ENCODE measurements around the gene OXT.

OXT gene

GRCh38 chr20:3045042-3045815, 26.2 kb upstream of the OXT start (continued):
- TF ChIP-seq, protein P1, sequence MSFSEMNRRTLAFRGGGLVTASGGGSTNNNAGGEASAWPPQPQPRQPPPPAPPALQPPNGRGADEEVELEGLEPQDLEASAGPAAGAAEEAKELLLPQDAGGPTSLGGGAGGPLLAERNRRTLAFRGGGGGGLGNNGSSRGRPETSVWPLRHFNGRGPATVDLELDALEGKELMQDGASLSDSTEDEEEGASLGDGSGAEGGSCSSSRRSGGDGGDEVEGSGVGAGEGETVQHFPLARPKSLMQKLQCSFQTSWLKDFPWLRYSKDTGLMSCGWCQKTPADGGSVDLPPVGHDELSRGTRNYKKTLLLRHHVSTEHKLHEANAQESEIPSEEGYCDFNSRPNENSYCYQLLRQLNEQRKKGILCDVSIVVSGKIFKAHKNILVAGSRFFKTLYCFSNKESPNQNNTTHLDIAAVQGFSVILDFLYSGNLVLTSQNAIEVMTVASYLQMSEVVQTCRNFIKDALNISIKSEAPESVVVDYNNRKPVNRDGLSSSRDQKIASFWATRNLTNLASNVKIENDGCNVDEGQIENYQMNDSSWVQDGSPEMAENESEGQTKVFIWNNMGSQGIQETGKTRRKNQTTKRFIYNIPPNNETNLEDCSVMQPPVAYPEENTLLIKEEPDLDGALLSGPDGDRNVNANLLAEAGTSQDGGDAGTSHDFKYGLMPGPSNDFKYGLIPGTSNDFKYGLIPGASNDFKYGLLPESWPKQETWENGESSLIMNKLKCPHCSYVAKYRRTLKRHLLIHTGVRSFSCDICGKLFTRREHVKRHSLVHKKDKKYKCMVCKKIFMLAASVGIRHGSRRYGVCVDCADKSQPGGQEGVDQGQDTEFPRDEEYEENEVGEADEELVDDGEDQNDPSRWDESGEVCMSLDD (tag by site-specific recombination; IDR thresholded peaks at IDR 0.05) = no peak
- TF ChIP-seq ZNF19 (tag by site-specific recombination; IDR thresholded peaks at IDR 0.05; ENCODE audit: low read depth) (no peak), ZNF555 (tag by site-specific recombination; conservative IDR thresholded peaks at IDR 0.05) (no peak), ZNF121 (tag by site-specific recombination; IDR thresholded peaks at IDR 0.05) (no peak), ZNF10 (tag by site-specific recombination; IDR thresholded peaks at IDR 0.05) (no peak), ZNF18 (tag by site-specific recombination; IDR thresholded peaks at IDR 0.05) (no peak), GLIS2 (tag by site-specific recombination; IDR thresholded peaks at IDR 0.05) (no peak), ZNF707 (tag by site-specific recombination; IDR thresholded peaks at IDR 0.05) (no peak)
- TF ChIP-seq, protein P2, sequence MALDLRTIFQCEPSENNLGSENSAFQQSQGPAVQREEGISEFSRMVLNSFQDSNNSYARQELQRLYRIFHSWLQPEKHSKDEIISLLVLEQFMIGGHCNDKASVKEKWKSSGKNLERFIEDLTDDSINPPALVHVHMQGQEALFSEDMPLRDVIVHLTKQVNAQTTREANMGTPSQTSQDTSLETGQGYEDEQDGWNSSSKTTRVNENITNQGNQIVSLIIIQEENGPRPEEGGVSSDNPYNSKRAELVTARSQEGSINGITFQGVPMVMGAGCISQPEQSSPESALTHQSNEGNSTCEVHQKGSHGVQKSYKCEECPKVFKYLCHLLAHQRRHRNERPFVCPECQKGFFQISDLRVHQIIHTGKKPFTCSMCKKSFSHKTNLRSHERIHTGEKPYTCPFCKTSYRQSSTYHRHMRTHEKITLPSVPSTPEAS (tag by site-specific recombination; IDR thresholded peaks at IDR 0.05) = no peak

GRCh38 chr20:3045816-3046676, 25.4 kb upstream of the OXT start, which contains the start of gene MRPS26:
MRPS26 (plus strand) TSS chr20:3046052; CDS start chr20:3046069, 17 bp downstream.
- peaks cover 17% of the 10 kb centered on the region for H3K4me1 ChIP-seq (ENCODE audit: control insufficient read depth, insufficient read depth, low read length)
- CTCF ChIA-PET = interaction anchor here (0.5 to 0.8 kb wide), 2 partner anchors 8 to 463 kb away, joined by 3 read pairs; no protein-coding TSS in a partner anchor
- peak within 1 kb of the TSS; percentile 97 for H3K27ac ChIP-seq (ENCODE audit: extremely low read depth, low read depth, low read length)
- peak within 1 kb of the TSS; percentile 83 for H3K4me3 ChIP-seq (ENCODE audit: low read depth, low read length)
- no peaks in the 10 kb centered on the region for H3K9me3 ChIP-seq (ENCODE audit: control insufficient read depth, insufficient read depth, low read depth, low read length)
- POLR2A ChIA-PET = interaction anchor here (0.6 to 1.5 kb wide), 6 partner anchors 16 to 575 kb away, joined by 3 to 7 read pairs (median 4); partner anchors contain the start of genes SLC4A11 and SNRPB
- peaks cover 25 to 32% of the 10 kb centered on the region in 2 experiments for H3K36me3 ChIP-seq (ENCODE audit: control insufficient read depth in 2 of 2, insufficient read depth in 1 of 2, low read length in 2 of 2)
- TF ChIP-seq ZNF514 (tag by site-specific recombination; IDR thresholded peaks at IDR 0.05) = no peak
- no peak for TF ChIP-seq AEBP2 (tag by site-specific recombination; IDR thresholded peaks at IDR 0.05; ENCODE audit: borderline replicate concordance)
- TF ChIP-seq ZNF629 (tag by site-specific recombination; IDR thresholded peaks at IDR 0.05) = 0 out of 2 replicates have a peak, but pooled peaks have one; percentile 49
- no peak for TF ChIP-seq ZNF837 (tag by site-specific recombination; IDR thresholded peaks at IDR 0.05)
- TF ChIP-seq ZNF670 (tag by site-specific recombination; IDR thresholded peaks at IDR 0.05; ENCODE audit: low read depth) = no peak
- TF ChIP-seq, protein P3, sequence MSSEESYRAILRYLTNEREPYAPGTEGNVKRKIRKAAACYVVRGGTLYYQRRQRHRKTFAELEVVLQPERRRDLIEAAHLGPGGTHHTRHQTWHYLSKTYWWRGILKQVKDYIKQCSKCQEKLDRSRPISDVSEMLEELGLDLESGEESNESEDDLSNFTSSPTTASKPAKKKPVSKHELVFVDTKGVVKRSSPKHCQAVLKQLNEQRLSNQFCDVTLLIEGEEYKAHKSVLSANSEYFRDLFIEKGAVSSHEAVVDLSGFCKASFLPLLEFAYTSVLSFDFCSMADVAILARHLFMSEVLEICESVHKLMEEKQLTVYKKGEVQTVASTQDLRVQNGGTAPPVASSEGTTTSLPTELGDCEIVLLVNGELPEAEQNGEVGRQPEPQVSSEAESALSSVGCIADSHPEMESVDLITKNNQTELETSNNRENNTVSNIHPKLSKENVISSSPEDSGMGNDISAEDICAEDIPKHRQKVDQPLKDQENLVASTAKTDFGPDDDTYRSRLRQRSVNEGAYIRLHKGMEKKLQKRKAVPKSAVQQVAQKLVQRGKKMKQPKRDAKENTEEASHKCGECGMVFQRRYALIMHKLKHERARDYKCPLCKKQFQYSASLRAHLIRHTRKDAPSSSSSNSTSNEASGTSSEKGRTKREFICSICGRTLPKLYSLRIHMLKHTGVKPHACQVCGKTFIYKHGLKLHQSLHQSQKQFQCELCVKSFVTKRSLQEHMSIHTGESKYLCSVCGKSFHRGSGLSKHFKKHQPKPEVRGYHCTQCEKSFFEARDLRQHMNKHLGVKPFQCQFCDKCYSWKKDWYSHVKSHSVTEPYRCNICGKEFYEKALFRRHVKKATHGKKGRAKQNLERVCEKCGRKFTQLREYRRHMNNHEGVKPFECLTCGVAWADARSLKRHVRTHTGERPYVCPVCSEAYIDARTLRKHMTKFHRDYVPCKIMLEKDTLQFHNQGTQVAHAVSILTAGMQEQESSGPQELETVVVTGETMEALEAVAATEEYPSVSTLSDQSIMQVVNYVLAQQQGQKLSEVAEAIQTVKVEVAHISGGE (tag by site-specific recombination; conservative IDR thresholded peaks at IDR 0.05; ENCODE audit: low read depth) = peak; percentile 85
- 0 out of 2 replicates have a peak, but pooled peaks have one; percentile 42 for TF ChIP-seq SCRT1 (tag by site-specific recombination; IDR thresholded peaks at IDR 0.05; ENCODE audit: borderline replicate concordance)
- TF ChIP-seq FEZF1 (tag by site-specific recombination; IDR thresholded peaks at IDR 0.05) = no peak
- TF ChIP-seq ZNF221 (tag by site-specific recombination; IDR thresholded peaks at IDR 0.05; ENCODE audit: borderline replicate concordance) = no peak
- TF ChIP-seq, protein P4, sequence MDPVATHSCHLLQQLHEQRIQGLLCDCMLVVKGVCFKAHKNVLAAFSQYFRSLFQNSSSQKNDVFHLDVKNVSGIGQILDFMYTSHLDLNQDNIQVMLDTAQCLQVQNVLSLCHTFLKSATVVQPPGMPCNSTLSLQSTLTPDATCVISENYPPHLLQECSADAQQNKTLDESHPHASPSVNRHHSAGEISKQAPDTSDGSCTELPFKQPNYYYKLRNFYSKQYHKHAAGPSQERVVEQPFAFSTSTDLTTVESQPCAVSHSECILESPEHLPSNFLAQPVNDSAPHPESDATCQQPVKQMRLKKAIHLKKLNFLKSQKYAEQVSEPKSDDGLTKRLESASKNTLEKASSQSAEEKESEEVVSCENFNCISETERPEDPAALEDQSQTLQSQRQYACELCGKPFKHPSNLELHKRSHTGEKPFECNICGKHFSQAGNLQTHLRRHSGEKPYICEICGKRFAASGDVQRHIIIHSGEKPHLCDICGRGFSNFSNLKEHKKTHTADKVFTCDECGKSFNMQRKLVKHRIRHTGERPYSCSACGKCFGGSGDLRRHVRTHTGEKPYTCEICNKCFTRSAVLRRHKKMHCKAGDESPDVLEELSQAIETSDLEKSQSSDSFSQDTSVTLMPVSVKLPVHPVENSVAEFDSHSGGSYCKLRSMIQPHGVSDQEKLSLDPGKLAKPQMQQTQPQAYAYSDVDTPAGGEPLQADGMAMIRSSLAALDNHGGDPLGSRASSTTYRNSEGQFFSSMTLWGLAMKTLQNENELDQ (tag by site-specific recombination; IDR thresholded peaks at IDR 0.05; ENCODE audit: low read depth) = no peak
- TF ChIP-seq ZNF610 (tag by site-specific recombination; IDR thresholded peaks at IDR 0.05; ENCODE audit: borderline replicate concordance) = no peak
